Endothelial cell of umbilical vein (primary cell): ENCODE results near the gene MATN1. TPM values are rescaled to one million over a fixed set of nuclear protein-coding genes. Genes with fewer than 3 reads are reported as not detected.

Source experiments
- BruUV-seq: library from RNA; stranded (reverse); fragments of 400-500 nt; replicated peaks from 2 replicates; lab custom pipeline; 2021; lab: Mats Ljungman, UMichigan
- CTCF ChIA-PET: fragments of 300-600, 350-600 bp; sonication (Branson Sonifier 250); formaldehyde crosslinking; loops from one replicate; lab custom pipeline; 2021; ENCODE audit warnings: antibody characterized with exemption, inconsistent platforms; lab: Charles Lee
- POLR2A ChIA-PET: fragments of 300-600, 350-600 bp; sonication (Branson Sonifier 250); formaldehyde crosslinking; loops from one replicate; lab custom pipeline; 2021; ENCODE audit warnings: antibody characterized with exemption, inconsistent platforms; lab: Charles Lee
- DNase-seq: peaks from one replicate; pipeline ENCODE4 v3.0.0-alpha.2; 2011; ENCODE audit warnings: low read depth, low spot score
- FAIRE-seq: peaks from 2 replicates; lab custom pipeline; 2011; peaks lifted over from hg19 to GRCh38; lab: Jason Lieb, UNC
- H2AFZ ChIP-seq: 2 replicates; pipeline ENCODE4 v1.6.0; 2012; ENCODE audit warnings: low read depth, low read length, control low read depth, inconsistent platforms
- H3K27ac ChIP-seq: 2 replicates; pipeline ENCODE4 v1.5.1; 2011; ENCODE audit warnings: low read depth, mild to moderate bottlenecking, control low read depth, low read length, moderate library complexity; ENCODE audit not compliant: insufficient read depth
- H3K27me3 ChIP-seq, 2 experiments: 2 replicates each; pipeline versions ENCODE4 v1.6.0 to v1.6.1; 2011; ENCODE audit warnings: low read length in 2 of 2, mixed read lengths in 1 of 2; ENCODE audit not compliant: control insufficient read depth in 2 of 2, insufficient read depth in 2 of 2
- H3K36me3 ChIP-seq, 2 experiments: 2 replicates in 1 of 2; 3 replicates in 1 of 2; pipeline ENCODE4 v1.5.1; 2011; ENCODE audit warnings: low read length in 2 of 2, mild to moderate bottlenecking in 1 of 2, moderate library complexity in 1 of 2; ENCODE audit not compliant: control insufficient read depth in 2 of 2, insufficient read depth in 2 of 2; ENCODE audit errors: extremely low read depth in 1 of 2
- H3K4me1 ChIP-seq: 3 replicates; pipeline ENCODE4 v1.5.1; 2011; ENCODE audit warnings: mild to moderate bottlenecking, low read length; ENCODE audit not compliant: control insufficient read depth, insufficient read depth; ENCODE audit errors: extremely low read depth
- H3K4me2 ChIP-seq: 2 replicates; pipeline ENCODE4 v1.6.1; 2011; ENCODE audit warnings: low read length, control low read depth, mixed read lengths; ENCODE audit not compliant: insufficient read depth
- H3K4me3 ChIP-seq, 3 experiments: fragments of 200-600 bp in 1 of 3; sonication (generic), shearing (Covaris generic) in 1 of 3; replicated peaks in 1 of 3; 2 replicates each; pipeline ENCODE4 v1.5.1; 2011 to 2016; ENCODE audit warnings: control low read depth in 3 of 3, low read length in 3 of 3, mild to moderate bottlenecking in 2 of 3, inconsistent platforms in 1 of 3, low read depth in 1 of 3, moderate library complexity in 1 of 3; ENCODE audit not compliant: insufficient read depth in 1 of 3
- H3K79me2 ChIP-seq: 2 replicates; pipeline ENCODE4 v1.6.0; 2012; ENCODE audit warnings: low read length, inconsistent platforms; ENCODE audit not compliant: control insufficient read depth, insufficient read depth
- H3K9ac ChIP-seq: replicated peaks from 2 replicates; pipeline ENCODE3; 2011; ENCODE audit warnings: low read length, control low read depth; ENCODE audit not compliant: insufficient read depth; ENCODE audit errors: extremely low read depth
- H3K9me1 ChIP-seq: replicated peaks from 3 replicates; pipeline ENCODE4 v1.6.0; 2011; ENCODE audit warnings: mild to moderate bottlenecking, low read length; ENCODE audit not compliant: control insufficient read depth, insufficient read depth; ENCODE audit errors: extremely low read depth
- H3K9me3 ChIP-seq: replicated peaks from 2 replicates; pipeline ENCODE4 v1.5.1; 2012; ENCODE audit warnings: low read length, inconsistent platforms; ENCODE audit not compliant: control insufficient read depth, insufficient read depth
- H4K20me1 ChIP-seq: replicated peaks from 2 replicates; pipeline ENCODE3; 2011; ENCODE audit warnings: mild to moderate bottlenecking, low read length; ENCODE audit not compliant: control insufficient read depth, insufficient read depth; ENCODE audit errors: extremely low read depth
- CTCF ChIP-seq, 2 donors: IDR thresholded peaks; 1 replicate in 1 of 2; 2 replicates in 1 of 2; pipeline ENCODE4 v1.5.1; 2011; ENCODE audit warnings: low read length in 2 of 2, mild to moderate bottlenecking in 2 of 2, moderate library complexity in 2 of 2, control low read depth in 1 of 2, inconsistent platforms in 1 of 2, low read depth in 1 of 2; ENCODE audit not compliant: insufficient read depth in 1 of 2; ENCODE audit errors: extremely low read depth in 1 of 2
- EZH2 ChIP-seq: IDR thresholded peaks from 2 replicates; pipeline ENCODE4 v1.6.1; 2012; ENCODE audit warnings: borderline replicate concordance, low read depth, mild to moderate bottlenecking, moderate library complexity, low read length, inconsistent platforms; ENCODE audit not compliant: severe bottlenecking
- FOS ChIP-seq: IDR thresholded peaks from 2 replicates; pipeline ENCODE4 v1.6.1; 2011; ENCODE audit warnings: mild to moderate bottlenecking, low read length, moderate library complexity, borderline replicate concordance; ENCODE audit not compliant: insufficient read depth
- GATA2 ChIP-seq: IDR thresholded peaks from 2 replicates; pipeline ENCODE4 v1.7.0; 2011; ENCODE audit warnings: low read depth, mild to moderate bottlenecking, moderate library complexity, mixed read lengths, low read length; ENCODE audit not compliant: insufficient read length, insufficient read depth
- JUN ChIP-seq: IDR thresholded peaks from 2 replicates; pipeline ENCODE4 v1.6.1; 2011; ENCODE audit warnings: borderline replicate concordance, low read depth; ENCODE audit not compliant: insufficient read length, insufficient read depth
- MAX ChIP-seq: IDR thresholded peaks from 2 replicates; pipeline ENCODE4 v1.6.1; 2011; ENCODE audit not compliant: insufficient read depth, insufficient read length
- MYC ChIP-seq: IDR thresholded peaks from one replicate; pipeline ENCODE4 v1.6.1; 2011; ENCODE audit warnings: mild to moderate bottlenecking, low read depth, low read length
- POLR2A ChIP-seq: IDR thresholded peaks from 2 replicates; pipeline ENCODE4 v1.6.1; 2012; ENCODE audit warnings: low read depth, mild to moderate bottlenecking, control low read depth, low read length
- POLR2AphosphoS5 ChIP-seq: IDR thresholded peaks from 2 replicates; pipeline ENCODE4 v1.6.1; 2012; ENCODE audit warnings: low read depth, mild to moderate bottlenecking, control low read depth, low read length, moderate library complexity; ENCODE audit not compliant: insufficient read depth
- dilution Hi-C: fragments of 300-500 bp; cut with MboI; formaldehyde crosslinking; loops from one replicate; pipeline ENCODE4 v1.15.0; 2019; ENCODE audit warnings: low sequenced_read_pairs; ENCODE audit not compliant: extremely low pct_ligation_motif_present
- intact Hi-C: fragments of 100-400 bp; cut with micrococcal nuclease; formaldehyde crosslinking; loops from one replicate; pipeline ENCODE4 v1.10.0; 2022
- polyA plus RNA-seq, 4 experiments: library from polyadenylated mRNA; depleted of rRNA in 3 of 4; stranded (reverse) in 3 of 4; unstranded in 1 of 4; fragments of >200 nt; gene quantifications; 2 replicates each; pipeline versions ENCODE4 v1.2.1 to v1.2.3, GENCODE V29; 2011 to 2012; ENCODE audit warnings: missing spikeins in 1 of 4
- total RNA-seq: library from RNA; stranded (reverse); gene quantifications from 2 replicates; pipeline ENCODE4 v1.2.3, GENCODE V29; 2021

MATN1 gene
- total and polyA plus RNA-seq, 2 donors (not counting 3 experiments of a cell fraction or from before 2014, with no cell fraction given), result 0.29 to 0.36 TPM

GRCh38 chr1:30692201-30692947 is 31.0 kb downstream of the MATN1 start:
- Histone ChIP-seq H3K4me2 (no peak overlapping the region), H3K36me3 (no peaks in the 10 kb centered on the region), H3K9ac (no peak overlapping the region), H3K79me2 (no peaks in the 10 kb centered on the region), H4K20me1 (no peaks in the 10 kb centered on the region), H3K4me1 (no peaks in the 10 kb centered on the region), H2AFZ (no peak overlapping the region), H3K27ac (no peak overlapping the region), H3K27me3 (peaks cover 0 to 3% of the 10 kb centered on the region in 2 experiments), H3K9me1 (no peaks in the 10 kb centered on the region), H3K4me3 (no peak overlapping the region), H3K9me3 (no peaks in the 10 kb centered on the region)
- FAIRE-seq (no peak), DNase-seq (no peak)
- intact Hi-C loops, result no loop called here
- POLR2A ChIA-PET, result no interaction called here
- TF ChIP-seq MAX (no peak), FOS (no peak), EZH2 (no peak), JUN (no peak), CTCF (IDR thresholded peaks at IDR 0.05; ENCODE audit: extremely low read depth in 1 of 2, insufficient read depth in 1 of 2, low read depth in 1 of 2, low read length in 2 of 2) (no peak), POLR2A (no peak), POLR2AphosphoS5 (no peak), MYC (no peak), GATA2 (no peak)
- dilution Hi-C loops, result no loop called here
- CTCF ChIA-PET, result no interaction called here
- BruUV-seq, result no TSS peak
